ENCODE data around the gene TENM4.

DNA sequence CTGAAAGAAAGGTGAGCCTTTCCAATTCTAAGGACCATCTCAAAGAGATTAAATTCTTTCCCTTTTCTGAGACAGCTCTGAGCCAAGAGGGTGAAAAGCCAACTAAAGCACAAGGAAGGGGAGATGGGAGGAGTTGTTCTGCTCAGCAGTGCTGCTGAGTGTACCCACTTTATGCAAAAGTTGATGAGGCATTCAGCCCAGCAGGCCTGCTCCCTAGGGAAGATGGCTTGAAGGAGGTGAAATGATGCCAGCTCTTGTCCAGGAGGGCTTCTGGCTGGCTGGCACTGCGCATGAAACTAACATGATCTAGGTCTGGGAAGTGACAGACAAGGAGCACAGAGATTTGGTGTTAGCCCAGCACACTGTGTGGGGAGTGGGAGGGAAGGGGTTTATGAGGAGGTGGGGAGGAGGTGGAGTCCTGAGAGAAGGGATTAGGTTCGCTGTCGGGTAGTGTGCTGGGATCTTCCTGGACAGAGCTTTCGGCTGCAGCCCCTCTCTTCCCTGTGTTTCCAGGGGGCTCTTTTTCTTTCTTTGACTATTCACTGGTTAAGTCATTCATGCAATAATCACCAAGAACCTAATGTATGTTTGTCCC lies 640.6 kb downstream of the TENM4 start:
- TF ChIP-seq, protein P1, sequence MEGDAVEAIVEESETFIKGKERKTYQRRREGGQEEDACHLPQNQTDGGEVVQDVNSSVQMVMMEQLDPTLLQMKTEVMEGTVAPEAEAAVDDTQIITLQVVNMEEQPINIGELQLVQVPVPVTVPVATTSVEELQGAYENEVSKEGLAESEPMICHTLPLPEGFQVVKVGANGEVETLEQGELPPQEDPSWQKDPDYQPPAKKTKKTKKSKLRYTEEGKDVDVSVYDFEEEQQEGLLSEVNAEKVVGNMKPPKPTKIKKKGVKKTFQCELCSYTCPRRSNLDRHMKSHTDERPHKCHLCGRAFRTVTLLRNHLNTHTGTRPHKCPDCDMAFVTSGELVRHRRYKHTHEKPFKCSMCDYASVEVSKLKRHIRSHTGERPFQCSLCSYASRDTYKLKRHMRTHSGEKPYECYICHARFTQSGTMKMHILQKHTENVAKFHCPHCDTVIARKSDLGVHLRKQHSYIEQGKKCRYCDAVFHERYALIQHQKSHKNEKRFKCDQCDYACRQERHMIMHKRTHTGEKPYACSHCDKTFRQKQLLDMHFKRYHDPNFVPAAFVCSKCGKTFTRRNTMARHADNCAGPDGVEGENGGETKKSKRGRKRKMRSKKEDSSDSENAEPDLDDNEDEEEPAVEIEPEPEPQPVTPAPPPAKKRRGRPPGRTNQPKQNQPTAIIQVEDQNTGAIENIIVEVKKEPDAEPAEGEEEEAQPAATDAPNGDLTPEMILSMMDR (IDR thresholded peaks at IDR 0.05; ENCODE audit: control extremely low read depth in 1 of 3, insufficient read depth in 1 of 3, low read depth in 1 of 3, low read length in 3 of 3), result no peak
- TF ChIP-seq GABPA (IDR thresholded peaks at IDR 0.05; ENCODE audit: borderline replicate concordance, insufficient read depth, low read length), result no peak
- TF ChIP-seq, protein P2, sequence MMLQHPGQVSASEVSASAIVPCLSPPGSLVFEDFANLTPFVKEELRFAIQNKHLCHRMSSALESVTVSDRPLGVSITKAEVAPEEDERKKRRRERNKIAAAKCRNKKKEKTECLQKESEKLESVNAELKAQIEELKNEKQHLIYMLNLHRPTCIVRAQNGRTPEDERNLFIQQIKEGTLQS (IDR thresholded peaks at IDR 0.05; ENCODE audit: insufficient read depth, low read depth, low read length), result no peak
- TF ChIP-seq EZH2 (IDR thresholded peaks at IDR 0.05; ENCODE audit: low read depth, low read length, severe bottlenecking), result no peak
- TF ChIP-seq TBP (IDR thresholded peaks at IDR 0.05; ENCODE audit: low read depth, low read length), result no peak
- no peak for TF ChIP-seq KDM1A (IDR thresholded peaks at IDR 0.05; ENCODE audit: borderline replicate concordance, low read length)
- TF ChIP-seq TAF1 (IDR thresholded peaks at IDR 0.05; ENCODE audit: low read depth, low read length), result no peak
- no peak for TF ChIP-seq TCF12 (IDR thresholded peaks at IDR 0.05; ENCODE audit: low read depth, low read length)
